ENCODE data around the gene GGN.
A peak's percentile ranks its signal among the peaks of the same experiment; 100 is the strongest.
"Not testable (repeated sequence)": the region's sequence is repeated elsewhere in the genome, so short reads cannot be mapped to it uniquely, and the experiment has no call there.

GGN gene

DNA sequence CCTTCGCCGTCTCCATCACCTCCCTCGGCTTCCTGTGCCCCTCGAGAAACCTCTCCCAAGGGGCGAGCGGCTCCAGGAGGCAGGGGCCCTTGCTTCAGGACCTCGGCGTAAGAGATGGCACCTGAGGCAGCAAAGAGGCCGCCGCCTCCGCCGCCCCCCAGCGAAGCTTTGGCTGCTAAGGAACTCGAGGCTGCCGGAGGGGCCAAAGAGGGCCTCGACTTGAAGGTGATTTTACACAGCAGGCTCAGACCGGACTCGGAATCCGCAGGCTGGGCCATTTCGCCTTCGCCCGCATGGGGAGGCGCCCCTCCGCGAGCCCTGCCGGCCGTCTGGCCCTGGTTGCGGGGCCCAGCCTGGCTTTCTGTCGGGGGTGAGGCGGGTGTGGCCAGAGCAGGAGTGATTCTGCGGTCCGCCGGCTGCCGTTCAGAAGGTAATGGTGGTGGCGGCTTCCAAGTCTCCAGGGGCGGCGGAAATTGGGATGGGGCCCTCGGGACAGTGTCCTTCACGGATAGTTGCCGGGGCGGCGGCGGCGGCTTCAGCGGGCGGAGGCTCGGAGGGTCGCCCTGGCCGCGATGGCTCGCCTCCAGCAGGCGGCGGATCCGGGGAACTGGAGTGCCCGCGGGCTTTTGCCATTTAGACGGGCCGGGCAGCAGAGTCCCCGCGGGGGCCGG lies 1.4 kb downstream of the GGN start:
- no peak for DNase-seq

GRCh38 chr19:38385804-38386257 lies 2.0 kb downstream of the GGN start:
- DNase-seq = no peak

GRCh38 chr19:38385057-38385803 lies 2.6 kb downstream of the GGN start:
- DNase-seq = no peak

DNA sequence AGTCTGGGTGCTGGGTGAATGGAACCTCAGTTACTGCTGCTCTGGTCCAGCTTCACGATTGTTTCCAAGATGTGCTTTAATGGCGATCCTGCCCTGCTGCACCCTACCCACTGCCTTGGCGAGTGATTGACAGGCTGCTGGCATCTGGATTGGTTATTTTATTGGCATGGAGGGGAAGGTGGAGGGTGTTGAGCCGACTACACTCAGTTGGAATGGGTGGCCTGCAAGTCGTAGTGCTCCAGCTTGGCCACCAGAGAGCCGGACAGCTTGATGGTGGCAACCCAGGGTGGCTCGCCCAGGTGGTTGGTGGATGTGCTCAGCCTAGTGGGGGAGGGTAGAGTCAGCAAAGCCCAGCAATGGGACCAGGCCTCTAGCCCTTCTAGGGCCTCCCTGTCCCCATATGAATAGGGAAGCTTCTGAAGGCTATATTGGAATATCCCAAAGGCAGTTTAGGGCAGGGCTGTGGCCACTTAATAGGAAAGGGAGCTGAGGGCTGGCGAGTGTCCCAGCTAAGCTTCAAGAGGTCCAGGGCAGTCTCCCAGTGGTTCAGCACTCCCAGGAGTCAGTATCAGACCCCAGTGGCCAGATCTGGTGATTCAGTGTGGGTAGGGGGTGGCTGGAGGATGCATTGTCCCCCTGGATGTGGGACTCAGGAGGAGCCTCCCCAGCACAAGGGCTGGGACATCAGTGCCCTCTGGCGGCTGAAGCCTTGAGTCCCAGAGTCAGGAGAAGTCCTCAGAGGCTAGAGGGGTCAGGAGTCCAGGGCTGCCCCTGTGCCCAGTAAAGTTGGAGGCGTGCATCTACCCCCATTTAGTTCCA lies 3.4 kb downstream of the GGN start:
- DNase-seq = no peak

DNA sequence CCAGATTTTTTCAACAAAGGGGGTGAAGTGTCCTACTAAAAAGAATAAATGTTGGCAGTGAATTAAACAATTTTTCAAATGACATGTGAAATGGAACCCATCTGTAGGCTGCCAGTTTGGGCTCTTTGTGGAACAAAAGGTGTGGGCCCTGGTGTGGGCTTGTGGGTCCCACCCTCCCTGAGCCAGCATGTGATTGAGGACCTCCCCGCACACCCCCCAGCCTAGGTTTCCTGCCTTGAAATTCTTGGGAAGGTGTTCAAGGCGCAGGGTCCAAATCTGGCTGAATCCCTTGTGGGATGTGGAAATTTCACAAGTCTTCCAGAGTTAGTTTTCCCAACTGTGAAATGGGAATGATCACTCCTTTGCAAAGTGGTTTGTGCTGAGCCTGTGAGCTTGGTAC lies 4.1 kb downstream of the GGN start:
- DNase-seq = no peak

GRCh38 chr19:38383184-38383583 lies 4.7 kb downstream of the GGN start:
- no peak for DNase-seq

- DNase-seq = no peak
Observed at GRCh38 chr19:38381138-38381537, 6.7 kb downstream of the GGN start.

DNA sequence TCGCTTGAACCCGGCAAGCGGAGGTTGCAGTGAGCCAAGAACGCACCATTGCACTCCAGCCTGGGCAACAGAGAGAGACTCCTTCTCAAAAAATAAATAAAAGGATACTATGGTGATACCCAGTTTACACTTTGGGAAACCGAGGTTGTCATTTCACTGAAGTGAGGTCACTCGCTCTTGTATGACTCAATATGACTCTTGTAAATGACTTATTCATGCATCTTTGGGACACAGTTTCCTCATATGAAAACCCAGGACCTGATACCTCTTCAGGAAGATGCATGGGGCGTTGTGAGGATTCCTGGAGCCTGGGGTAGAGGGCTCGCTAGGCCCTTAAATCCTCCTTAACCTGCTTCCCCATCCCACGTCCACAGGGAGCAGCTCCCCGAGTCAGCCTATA lies 9.0 kb downstream of the GGN start:
- DNase-seq = no peak

DNA sequence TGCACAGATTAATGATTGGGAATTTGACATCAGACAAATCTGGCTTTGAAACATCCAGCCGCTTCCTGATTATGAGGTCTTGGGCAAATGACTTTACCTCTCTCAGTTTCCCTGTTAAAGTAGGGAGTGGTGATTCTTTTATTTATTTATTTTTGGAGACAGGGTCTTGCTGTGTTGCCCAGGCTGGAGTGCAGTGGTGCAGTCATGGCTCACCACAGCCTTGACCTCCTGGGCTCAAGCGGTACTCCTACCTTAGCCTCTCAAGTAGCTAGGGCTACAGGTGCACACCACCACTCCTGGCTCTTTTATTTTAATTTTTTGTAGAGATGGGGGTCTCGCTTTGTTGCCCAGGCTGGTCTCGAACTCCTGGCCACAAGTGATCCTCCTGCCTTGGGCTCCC lies 10.8 kb downstream of the GGN start:
- no peak for DNase-seq

DNA sequence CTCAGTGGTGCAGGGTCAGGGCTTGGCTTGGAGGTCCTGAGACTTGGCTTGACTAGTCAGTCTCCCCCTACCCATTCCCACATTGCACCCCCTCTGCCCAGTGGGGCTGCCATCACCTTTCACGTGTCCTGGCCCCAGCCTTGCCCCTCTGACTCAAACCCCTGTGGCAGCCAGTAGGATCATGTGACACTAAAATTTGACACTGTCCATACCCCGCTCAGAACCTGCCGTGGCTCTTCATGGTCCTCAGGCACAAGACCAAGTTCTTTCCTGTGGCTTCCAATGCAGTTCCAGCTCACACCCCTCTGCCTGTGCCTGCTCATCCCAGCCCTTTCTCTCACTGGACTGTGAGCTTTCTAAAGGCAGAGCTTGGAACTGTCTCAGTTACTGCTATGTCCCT lies 11.3 kb downstream of the GGN start:
- no peak for DNase-seq

DNA sequence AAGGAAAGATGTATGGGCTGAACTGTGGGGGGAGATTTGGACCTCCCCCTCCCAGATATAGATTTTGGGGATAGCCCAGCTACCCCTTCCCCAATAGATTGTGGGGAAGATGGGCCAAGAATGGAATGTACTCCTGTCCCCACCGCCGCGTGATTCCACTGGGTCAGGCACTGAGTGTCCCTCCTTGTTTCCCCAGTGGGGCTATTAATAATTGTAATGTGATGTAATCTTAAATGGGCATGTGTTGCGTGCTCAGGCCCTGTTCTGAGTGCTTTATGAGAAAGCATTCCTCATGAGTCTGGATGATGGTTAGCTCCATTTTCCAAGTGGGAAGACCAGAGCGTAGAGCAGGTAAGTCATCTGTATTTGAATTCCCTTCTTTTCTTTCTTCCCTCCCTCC lies 12.1 kb downstream of the GGN start:
- no peak for DNase-seq

DNA sequence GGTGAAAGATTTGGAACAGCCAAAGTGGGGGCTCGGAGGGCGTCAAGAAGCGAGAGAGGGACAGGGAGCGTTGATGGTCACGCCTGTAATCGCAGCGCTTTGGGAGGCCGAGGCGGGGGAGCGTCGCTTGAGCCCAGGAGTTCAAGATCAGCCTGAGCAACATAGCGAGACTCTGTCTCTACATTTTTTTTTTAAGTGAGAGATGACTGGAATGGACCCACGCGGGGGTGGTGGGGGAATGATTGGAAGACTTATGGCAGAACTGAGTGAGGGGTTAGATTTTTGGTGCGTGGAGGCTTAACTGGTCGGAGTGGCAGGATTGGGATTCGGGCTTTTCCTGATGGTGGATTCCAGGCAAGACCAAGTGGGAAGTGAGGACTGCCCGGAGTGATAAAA lies 12.7 kb downstream of the GGN start:
- DNase-seq = no peak

DNA sequence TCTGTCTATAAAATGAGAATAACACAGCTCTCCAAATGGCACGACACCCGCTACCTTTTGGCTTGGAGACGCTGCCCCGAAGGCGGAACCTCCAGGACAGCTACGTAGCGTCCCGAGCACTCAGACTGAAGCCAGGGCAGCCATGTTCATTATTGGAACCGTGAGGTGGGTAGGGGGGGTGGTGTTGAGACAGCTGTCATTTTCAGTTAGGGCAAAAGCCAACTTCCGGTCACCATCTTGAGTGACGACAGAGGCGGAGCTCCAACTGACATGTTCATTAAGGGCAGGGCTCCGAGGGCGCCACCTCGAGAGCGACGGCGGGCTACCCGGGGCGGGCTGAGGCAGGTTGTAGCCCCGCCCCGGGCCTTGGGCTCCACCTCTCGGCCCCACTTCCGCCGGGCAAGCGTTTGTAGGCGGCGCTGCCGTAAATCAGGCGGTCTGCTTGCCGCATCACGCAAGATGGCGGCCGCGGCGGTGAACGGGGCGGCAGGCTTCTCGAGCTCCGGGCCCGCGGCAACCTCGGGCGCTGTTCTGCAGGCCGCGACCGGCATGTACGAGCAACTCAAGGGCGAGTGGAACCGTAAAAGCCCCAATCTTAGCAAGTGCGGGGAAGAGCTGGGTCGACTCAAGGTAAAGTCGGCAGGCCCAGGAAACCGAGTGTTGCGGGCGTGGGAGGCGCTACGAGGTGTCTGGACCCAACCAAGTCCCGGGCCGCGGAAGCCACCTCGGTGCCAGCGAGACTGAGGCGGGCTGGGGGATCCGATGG lies 13.3 kb downstream of the GGN start, which contains the start of gene PSMD8:
PSMD8 (plus strand) TSS at position 240 of the 766 bp plus-strand sequence; CDS start at position 271, 31 bp downstream.
- peak; percentile 100 for DNase-seq

GRCh38 chr19:38373907-38374331 lies 13.9 kb downstream of the GGN start:
- no peak for DNase-seq

DNA sequence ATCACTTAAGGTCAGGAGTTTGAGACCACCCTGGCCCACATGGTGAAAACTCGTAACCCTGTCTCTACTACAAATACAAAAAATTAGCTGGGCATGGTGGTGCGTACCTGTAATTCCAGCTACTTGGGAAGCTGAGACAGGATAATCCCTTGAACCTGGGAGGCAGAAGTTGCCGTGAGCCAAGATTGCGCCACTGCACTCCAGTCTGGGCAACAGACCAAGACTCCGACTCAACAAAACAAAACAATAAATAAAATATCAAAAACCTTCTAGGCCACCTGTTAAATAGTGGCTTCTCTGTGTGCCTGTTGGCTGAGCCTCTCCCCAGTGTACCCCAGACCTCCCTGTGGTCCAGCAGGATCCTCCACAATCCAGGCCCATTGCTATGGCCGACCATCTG lies 16.8 kb downstream of the GGN start:
- no peak for DNase-seq

- no peak for DNase-seq
Observed at GRCh38 chr19:38370299-38370698, 17.5 kb downstream of the GGN start.

DNA sequence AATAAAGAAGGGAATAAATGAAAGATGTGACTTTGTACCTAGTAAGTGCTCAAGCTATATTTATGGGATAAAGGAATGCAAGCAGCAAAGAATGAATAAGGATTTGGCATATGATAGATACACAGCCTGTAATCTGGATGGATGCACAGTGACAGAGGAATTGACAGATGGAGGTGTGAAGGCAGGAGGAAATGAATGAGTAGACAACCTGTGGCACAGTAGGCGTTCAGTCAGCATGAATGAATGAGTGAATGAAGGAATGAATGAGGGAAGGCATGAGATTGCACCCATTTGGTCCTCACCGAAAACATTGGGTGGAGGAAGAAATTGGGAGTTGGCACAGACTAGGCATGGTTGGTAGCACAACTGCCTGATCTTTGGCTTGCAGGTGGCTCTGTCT lies 18.2 kb downstream of the GGN start:
- DNase-seq = no peak

DNA sequence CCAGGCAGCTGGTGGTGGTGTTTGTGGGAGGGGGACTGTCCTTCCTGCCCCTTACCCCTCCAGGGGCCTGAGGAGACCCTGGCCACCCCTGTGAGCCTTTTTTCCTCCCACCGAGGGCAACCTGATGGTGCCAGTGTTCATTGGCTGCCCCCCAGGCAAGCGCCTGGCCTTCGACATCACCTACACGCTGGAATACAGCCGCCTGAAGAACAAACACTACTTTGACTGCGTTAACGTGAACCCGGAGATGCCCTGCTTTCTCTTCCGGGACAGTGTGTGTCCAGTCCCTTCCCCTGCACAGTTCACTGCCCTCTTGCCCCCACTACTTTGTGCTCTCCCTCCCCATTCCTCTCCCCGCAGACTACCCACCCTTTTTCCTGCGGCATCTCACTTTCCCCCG lies 20.8 kb downstream of the GGN start:
- no peak for DNase-seq

DNA sequence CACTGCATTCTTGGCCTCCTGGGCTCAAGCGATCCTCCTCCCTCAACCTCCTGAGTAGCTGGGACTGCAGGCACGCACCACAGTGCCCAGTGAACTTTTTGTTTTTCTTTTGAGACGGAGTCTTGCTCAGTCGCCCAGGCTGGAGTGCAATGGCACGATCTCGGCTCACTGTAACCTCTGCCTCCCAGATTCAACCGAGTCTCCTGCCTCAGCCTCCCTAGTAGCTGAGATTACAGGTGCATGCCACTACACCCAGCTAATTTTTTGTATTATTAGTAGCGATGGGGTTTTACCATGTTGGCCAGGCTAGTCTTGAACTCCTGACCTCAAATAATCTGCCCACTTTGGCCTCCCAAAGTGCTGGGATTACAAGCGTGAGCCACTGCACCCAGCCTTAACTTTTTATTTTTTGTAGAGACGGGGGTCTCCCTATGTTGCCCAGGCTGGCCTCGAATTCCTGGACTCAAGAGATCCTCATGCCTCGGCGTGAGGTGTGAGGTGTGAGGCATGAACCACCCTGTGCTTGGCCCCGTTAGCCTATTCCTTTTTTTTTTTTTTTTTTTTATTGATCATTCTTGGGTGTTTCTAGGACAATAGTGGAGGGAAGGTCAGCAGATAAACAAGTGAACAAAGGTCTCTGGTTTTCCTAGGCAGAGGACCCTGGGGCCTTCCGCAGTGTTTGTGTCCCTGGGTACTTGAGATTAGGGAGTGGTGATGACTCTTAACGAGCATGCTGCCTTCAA lies 24.7 kb downstream of the GGN start:
- not testable (repeated sequence) for DNase-seq

DNA sequence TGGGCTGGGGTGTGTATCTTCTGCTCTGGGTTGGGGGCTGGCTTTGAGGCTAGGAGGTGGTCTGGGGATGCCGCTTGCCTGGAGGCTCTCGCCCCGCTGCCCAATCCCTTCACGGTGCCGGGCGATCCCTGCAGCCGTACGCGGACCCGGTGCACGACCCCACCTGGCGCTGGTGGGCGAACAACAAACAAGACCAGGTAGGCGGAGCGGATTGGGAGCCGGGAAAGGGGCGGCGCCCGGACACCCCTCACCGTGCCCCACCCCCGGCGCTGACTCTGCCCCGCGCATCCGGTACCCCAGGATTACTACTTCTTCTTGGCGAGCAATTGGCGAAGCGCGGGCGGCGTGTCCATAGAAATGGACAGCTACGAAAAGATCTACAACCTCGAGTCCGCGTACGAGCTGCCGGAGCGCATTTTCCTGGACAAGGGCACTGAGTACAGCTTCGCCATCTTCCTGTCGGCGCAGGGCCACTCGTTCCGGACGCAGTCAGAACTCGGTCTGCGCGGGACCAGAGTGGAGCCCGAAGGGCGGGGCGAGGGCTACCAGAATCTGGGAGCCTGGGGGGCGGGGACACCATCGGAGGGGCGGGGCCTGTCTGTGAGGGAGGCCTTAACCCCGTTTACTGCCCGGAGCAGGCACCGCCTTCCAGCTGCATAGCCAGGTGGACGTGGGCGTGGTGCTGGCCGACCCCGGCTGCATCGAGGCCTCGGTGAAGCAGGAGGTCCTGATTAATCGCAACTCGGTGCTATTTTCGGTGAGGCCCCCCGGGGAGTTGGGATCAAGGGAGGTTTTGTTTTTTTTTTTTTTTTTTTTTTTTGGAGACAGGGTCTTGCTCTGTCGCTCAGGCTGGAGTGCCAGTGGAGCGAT lies 25.5 kb downstream of the GGN start:
- DNase-seq = no peak

DNA sequence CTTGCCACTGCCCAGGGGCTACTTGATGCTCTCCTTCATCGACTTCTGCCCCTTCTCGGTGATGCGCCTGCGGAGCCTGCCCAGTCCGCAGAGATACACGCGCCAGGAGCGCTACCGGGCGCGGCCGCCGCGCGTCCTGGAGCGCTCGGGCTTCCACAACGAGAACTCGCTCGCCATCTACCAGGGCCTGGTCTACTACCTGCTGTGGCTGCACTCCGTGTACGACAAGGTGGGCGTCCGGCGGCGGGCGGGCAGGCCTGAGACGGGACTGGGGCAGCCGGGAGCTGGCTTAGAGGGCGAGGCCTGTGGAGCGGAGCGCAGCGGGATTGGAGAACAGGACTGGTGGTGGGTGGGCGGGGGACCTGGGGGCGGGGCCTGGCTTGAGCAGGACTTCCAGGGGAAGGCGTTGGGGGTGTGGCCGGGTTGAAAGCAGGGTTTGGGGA lies 26.2 kb downstream of the GGN start:
- DNase-seq = peak; percentile 21

Measured in midbrain (tissue), 1 donor.